Adrenal gland (tissue), 5 donors: ENCODE results near the gene ELAVL2.

Experiments
- CTCF ChIP-seq, 6 experiments: fragments of 450-650 bp in 4 of 6; fragments of 200-600 bp in 2 of 6; sonication (generic) in 1 of 6; IDR thresholded peaks; 1 replicate in 5 of 6; 2 replicates in 1 of 6; pipeline versions ENCODE4 v1.5.1 to v1.8.0; 2016 to 2021; ENCODE audit warnings: antibody characterized with exemption in 6 of 6, mild to moderate bottlenecking in 2 of 6, moderate library complexity in 1 of 6
- POLR2A ChIP-seq, 2 donors: fragments of 450-650 bp; IDR thresholded peaks; one replicate each; pipeline ENCODE4 v1.6.1; 2017; ENCODE audit warnings: antibody characterized with exemption in 2 of 2, mild to moderate bottlenecking in 2 of 2, moderate library complexity in 1 of 2
- donor health status: DM: no; HTN: no; CAD: no.

- TF ChIP-seq CTCF (IDR thresholded peaks at IDR 0.05) (no peak), POLR2A (IDR thresholded peaks at IDR 0.05) (no peak)
Measured at GRCh38 chr9:23754551-23754950, 71.5 kb downstream of the ELAVL2 start.
